ENCODE data around the gene DNAJC3. TPM values are rescaled to one million over a fixed set of nuclear protein-coding genes. Genes with fewer than 3 reads are reported as not detected.

DNAJC3 gene
- total RNA-seq, 1 donor from 2014 or later = 56.7 TPM

GRCh38 chr13:95643936-95644598 lies 32.9 kb upstream of the DNAJC3 start:
- DNase-seq = no peak
- peak overlapping the region; percentile 60 for H3K27ac ChIP-seq
- H3K4me1 ChIP-seq = peaks cover 28% of the 10 kb centered on the region
- H3K9me3 ChIP-seq = no peaks in the 10 kb centered on the region
- intact Hi-C loops (cut with DNase I) = no loop called here
- H3K4me3 ChIP-seq = peak overlapping the region; percentile 57
- peaks cover 44% of the 10 kb centered on the region for H3K27me3 ChIP-seq (ENCODE audit: low read depth)
- H3K36me3 ChIP-seq = no peaks in the 10 kb centered on the region
- ATAC-seq = peak; percentile 58 to 65
- no peak for TF ChIP-seq CTCF (IDR thresholded peaks at IDR 0.05)

- peaks cover 44% of the 10 kb centered on the region for H3K27me3 ChIP-seq (ENCODE audit: low read depth)
- H3K36me3 ChIP-seq = no peaks in the 10 kb centered on the region
- H3K27ac ChIP-seq = peak within 1 kb of the TSS; percentile 60
- H3K4me1 ChIP-seq = peaks cover 28% of the 10 kb centered on the region
- intact Hi-C loops (cut with DNase I) = no loop called here
- no peaks in the 10 kb centered on the region for H3K9me3 ChIP-seq
- H3K4me3 ChIP-seq = peak within 1 kb of the TSS; percentile 57
- TF ChIP-seq CTCF (IDR thresholded peaks at IDR 0.05) = no peak
- ATAC-seq = peak; percentile 81 to 84
- DNase-seq = peak; percentile 60
Observed at GRCh38 chr13:95644601-95645052, 32.3 kb upstream of the DNAJC3 start, which contains the start of gene DZIP1. Gene DZIP1 (minus strand): TSS chr13:95644706. CDS start chr13:95642029, 2,677 bp downstream.

GRCh38 chr13:95647321-95647720 lies 29.6 kb upstream of the DNAJC3 start:
- no peak for TF ChIP-seq CTCF (IDR thresholded peaks at IDR 0.05)
- H3K27ac ChIP-seq = no peak overlapping the region
- H3K36me3 ChIP-seq = no peaks in the 10 kb centered on the region
- intact Hi-C loops (cut with DNase I) = no loop called here
- peaks cover 16% of the 10 kb centered on the region for H3K4me1 ChIP-seq
- DNase-seq (no peak), ATAC-seq (no peak)
- H3K27me3 ChIP-seq (ENCODE audit: low read depth) = peaks cover 25% of the 10 kb centered on the region
- no peak overlapping the region for H3K4me3 ChIP-seq
- H3K9me3 ChIP-seq = no peaks in the 10 kb centered on the region

GRCh38 chr13:95650696-95651095 lies 26.2 kb upstream of the DNAJC3 start:
- Histone ChIP-seq H3K4me3 (no peak overlapping the region), H3K4me1 (no peaks in the 10 kb centered on the region), H3K27ac (no peak overlapping the region), H3K36me3 (no peaks in the 10 kb centered on the region), H3K9me3 (no peaks in the 10 kb centered on the region), H3K27me3 (ENCODE audit: low read depth) (no peaks in the 10 kb centered on the region)
- TF ChIP-seq CTCF (IDR thresholded peaks at IDR 0.05) = no peak
- ATAC-seq (no peak), DNase-seq (no peak)
- intact Hi-C loops (cut with DNase I) = no loop called here

GRCh38 chr13:95652244-95652764 lies 24.6 kb upstream of the DNAJC3 start:
- no peaks in the 10 kb centered on the region for H3K27me3 ChIP-seq (ENCODE audit: low read depth)
- no peak overlapping the region for H3K4me3 ChIP-seq
- H3K36me3 ChIP-seq = no peaks in the 10 kb centered on the region
- DNase-seq (no peak), ATAC-seq (no peak)
- H3K9me3 ChIP-seq = no peaks in the 10 kb centered on the region
- H3K4me1 ChIP-seq = no peaks in the 10 kb centered on the region
- H3K27ac ChIP-seq = no peak overlapping the region
- intact Hi-C loops (cut with DNase I) = no loop called here
- TF ChIP-seq CTCF (IDR thresholded peaks at IDR 0.05) = no peak

All from lower lobe of right lung (tissue), 2 donors.